Measurements from ENCODE around the gene ABCA7. TPM values are rescaled to one million over a fixed set of nuclear protein-coding genes. Genes with fewer than 3 reads are reported as not detected.

The ABCA7 gene
- total and polyA plus RNA-seq, 3 donors from 2014 or later = 7.3 to 14.6 (median 12.1) TPM

DNA sequence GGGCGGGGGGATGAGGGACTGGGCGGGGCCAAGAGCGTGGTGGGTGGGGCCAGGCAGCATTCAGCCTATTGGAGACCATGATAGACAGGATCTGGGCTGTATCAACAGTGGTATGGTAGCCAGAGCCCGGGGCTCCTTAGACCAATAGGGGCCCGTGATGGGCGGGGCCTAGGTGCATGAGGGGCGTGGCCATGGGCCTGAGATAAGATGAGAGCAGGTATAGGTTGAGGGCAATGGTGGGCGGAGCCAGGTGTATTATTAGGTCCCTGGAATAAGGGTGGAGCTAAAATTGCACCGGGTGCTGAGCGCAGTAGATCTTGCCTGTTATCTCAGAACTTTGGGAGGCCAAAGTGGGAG, 5.3 kb downstream of the ABCA7 start:
- DNase-seq = peak; percentile 94
- WGBS, 2 donors = 69 to 74% methylated on average over 5 to 10 of the region's 10 CpGs
- intact Hi-C loops (cut with DNase I; ENCODE audit: low total_unique reads) = no loop called here
- Histone ChIP-seq H3K36me3 (ENCODE audit: low read depth, missing control alignments) (no peaks in the 10 kb centered on the region), H3K4me1 (peaks cover 14% of the 10 kb centered on the region), H3K27me3 (no peaks in the 10 kb centered on the region), H3K4me3 (peak overlapping the region in 1 of 2 donors; percentile 33), H3K9me3 (no peaks in the 10 kb centered on the region), H3K27ac (no peak overlapping the region)
- TF ChIP-seq, protein P1, sequence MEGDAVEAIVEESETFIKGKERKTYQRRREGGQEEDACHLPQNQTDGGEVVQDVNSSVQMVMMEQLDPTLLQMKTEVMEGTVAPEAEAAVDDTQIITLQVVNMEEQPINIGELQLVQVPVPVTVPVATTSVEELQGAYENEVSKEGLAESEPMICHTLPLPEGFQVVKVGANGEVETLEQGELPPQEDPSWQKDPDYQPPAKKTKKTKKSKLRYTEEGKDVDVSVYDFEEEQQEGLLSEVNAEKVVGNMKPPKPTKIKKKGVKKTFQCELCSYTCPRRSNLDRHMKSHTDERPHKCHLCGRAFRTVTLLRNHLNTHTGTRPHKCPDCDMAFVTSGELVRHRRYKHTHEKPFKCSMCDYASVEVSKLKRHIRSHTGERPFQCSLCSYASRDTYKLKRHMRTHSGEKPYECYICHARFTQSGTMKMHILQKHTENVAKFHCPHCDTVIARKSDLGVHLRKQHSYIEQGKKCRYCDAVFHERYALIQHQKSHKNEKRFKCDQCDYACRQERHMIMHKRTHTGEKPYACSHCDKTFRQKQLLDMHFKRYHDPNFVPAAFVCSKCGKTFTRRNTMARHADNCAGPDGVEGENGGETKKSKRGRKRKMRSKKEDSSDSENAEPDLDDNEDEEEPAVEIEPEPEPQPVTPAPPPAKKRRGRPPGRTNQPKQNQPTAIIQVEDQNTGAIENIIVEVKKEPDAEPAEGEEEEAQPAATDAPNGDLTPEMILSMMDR (IDR thresholded peaks at IDR 0.05) = no peak
- TF ChIP-seq POLR2A (IDR thresholded peaks at IDR 0.05) = no peak

DNA sequence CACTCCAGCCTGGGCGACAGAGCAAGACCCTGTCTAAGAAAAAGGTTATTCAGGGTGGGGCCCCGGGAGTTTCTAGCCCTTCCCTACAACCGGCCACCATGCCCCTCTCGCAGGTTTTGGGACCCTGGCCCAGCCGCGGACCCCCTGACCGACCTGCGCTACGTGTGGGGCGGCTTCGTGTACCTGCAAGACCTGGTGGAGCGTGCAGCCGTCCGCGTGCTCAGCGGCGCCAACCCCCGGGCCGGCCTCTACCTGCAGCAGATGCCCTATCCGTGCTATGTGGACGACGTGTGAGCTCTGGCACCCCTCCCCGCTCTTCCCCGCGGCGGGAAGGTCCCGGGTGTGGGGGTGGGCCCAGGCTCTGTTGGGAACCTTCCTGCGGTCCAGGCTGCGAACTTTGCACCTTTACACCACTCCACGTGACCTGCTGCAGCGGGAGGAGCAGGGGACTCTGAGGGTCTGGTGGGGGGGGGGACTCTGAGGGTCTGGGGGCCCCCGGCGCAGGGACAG, 6.3 kb downstream of the ABCA7 start:
- H3K36me3 ChIP-seq (ENCODE audit: low read depth, missing control alignments) = no peaks in the 10 kb centered on the region
- no peak overlapping the region for H3K4me3 ChIP-seq
- no peak for DNase-seq
- TF ChIP-seq POLR2A (IDR thresholded peaks at IDR 0.05) = no peak
- TF ChIP-seq, protein P1 (IDR thresholded peaks at IDR 0.05) = no peak
- no peaks in the 10 kb centered on the region for H3K9me3 ChIP-seq
- H3K27ac ChIP-seq = no peak overlapping the region
- no peaks in the 10 kb centered on the region for H3K27me3 ChIP-seq
- 67 to 90% methylated on average over 8 to 33 of the region's 33 CpGs for WGBS, 2 donors
- H3K4me1 ChIP-seq = peaks cover 5% of the 10 kb centered on the region
- intact Hi-C loops (cut with DNase I; ENCODE audit: low total_unique reads) = no loop called here

DNA sequence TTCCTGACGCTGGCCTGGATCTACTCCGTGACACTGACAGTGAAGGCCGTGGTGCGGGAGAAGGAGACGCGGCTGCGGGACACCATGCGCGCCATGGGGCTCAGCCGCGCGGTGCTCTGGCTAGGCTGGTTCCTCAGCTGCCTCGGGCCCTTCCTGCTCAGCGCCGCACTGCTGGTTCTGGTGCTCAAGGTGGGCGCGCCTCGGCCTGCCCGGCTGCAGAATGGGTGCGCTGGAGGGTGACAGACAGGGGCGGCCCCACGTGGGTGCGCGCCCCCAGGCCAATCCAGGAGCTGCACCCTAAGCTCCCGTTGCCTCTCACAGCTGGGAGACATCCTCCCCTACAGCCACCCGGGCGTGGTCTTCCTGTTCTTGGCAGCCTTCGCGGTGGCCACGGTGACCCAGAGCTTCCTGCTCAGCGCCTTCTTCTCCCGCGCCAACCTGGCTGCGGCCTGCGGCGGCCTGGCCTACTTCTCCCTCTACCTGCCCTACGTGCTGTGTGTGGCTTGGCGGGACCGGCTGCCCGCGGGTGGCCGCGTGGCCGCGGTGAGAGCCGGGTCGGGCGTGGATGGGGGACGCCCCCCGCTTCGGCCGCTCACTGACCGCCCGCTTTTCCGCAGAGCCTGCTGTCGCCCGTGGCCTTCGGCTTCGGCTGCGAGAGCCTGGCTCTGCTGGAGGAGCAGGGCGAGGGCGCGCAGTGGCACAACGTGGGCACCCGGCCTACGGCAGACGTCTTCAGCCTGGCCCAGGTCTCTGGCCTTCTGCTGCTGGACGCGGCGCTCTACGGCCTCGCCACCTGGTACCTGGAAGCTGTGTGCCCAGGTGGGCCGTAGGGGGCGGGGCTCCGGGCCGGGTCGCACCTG, 7.2 kb downstream of the ABCA7 start:
- Histone ChIP-seq H3K27me3 (no peaks in the 10 kb centered on the region), H3K27ac (no peak overlapping the region), H3K36me3 (ENCODE audit: low read depth, missing control alignments) (no peaks in the 10 kb centered on the region), H3K4me3 (no peak overlapping the region), H3K9me3 (no peaks in the 10 kb centered on the region), H3K4me1 (no peaks in the 10 kb centered on the region)
- DNase-seq = no peak
- 70 to 79% methylated on average over 39 to 68 of the region's 77 CpGs for WGBS, 2 donors
- intact Hi-C loops (cut with DNase I; ENCODE audit: low total_unique reads) = no loop called here
- TF ChIP-seq, protein P1 (IDR thresholded peaks at IDR 0.05) = no peak
- no peak for TF ChIP-seq POLR2A (IDR thresholded peaks at IDR 0.05)

DNA sequence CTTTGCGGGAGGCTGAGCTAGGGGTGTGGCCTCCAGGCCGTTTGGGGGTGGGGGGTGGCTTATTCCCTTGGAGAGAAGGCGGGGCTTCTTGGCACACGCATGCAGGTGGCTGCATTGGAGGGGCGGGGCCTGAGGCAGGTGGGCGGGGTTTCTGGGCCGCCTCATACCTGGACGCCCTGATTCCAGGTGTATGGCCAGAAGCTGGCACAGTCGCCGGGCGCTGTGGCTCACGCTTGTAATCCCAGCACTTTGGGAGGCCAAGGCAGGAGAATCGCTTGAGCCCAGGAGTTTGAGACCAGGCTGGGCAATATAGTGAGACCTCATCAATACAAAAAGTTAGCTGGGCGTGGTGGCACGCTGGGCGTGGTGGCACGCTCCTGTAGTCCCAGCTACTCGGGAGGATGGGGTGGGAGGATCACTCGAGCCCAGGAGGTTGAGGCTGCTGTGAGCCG, 7.8 kb downstream of the ABCA7 start:
- 57 to 69% methylated on average over 6 to 19 of the region's 20 CpGs for WGBS, 2 donors
- H3K9me3 ChIP-seq = no peaks in the 10 kb centered on the region
- no peak overlapping the region for H3K4me3 ChIP-seq
- H3K36me3 ChIP-seq (ENCODE audit: low read depth, missing control alignments) = no peaks in the 10 kb centered on the region
- intact Hi-C loops (cut with DNase I; ENCODE audit: low total_unique reads) = no loop called here
- no peak for TF ChIP-seq POLR2A (IDR thresholded peaks at IDR 0.05)
- TF ChIP-seq, protein P1 (IDR thresholded peaks at IDR 0.05) = no peak
- H3K27me3 ChIP-seq = no peaks in the 10 kb centered on the region
- DNase-seq = no peak
- no peak overlapping the region for H3K27ac ChIP-seq
- H3K4me1 ChIP-seq = no peaks in the 10 kb centered on the region

Data from testis (tissue), 3 donors.